ENCODE results near the gene ICA1.
A peak's percentile ranks its signal among the peaks of the same experiment; 100 is the strongest.
"Not testable (repeated sequence)": the region's sequence is repeated elsewhere in the genome, so short reads cannot be mapped to it uniquely, and the experiment has no call there.

ICA1 gene

DNA sequence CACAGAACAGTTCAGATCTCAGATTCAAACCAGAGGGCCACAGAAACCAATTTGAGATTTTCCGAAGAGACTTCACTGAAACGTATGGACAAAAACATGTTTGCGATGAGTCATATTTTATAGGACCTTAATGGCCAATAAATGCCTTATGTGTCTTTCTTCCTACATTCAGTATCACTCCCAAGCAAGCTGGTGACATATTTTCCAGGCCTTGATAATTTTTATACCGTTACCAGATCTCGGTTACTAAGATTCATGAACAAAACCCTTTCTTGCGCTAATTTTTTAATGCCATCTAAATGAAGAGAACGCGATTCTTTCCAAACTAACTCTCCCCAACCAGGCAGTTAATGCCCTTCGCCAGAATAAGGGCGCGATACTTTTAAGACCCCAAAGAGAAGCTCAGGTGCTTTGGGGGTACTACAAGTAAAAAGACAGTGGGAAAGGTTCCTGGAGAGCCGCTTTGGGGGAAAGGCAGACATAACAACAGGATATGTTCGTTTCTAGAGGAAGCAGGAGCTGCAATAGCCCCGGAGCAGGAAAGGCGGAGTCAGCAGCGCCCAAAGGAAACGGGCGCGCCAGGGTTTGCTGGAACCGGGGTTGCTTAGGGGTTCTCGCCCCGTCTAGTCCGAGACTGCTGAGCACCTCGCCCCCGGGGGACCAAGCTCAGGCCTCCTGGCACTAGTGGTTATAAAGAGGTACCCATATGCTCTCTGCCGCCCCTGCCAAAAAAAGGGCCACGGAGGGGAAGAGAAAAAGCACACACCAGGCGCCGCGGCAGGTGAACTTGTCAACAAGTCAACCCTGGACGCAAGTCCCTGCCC is 884 bp downstream of the ICA1 start:
- peak; percentile 65 for DNase-seq (ENCODE audit: low spot score)

DNA sequence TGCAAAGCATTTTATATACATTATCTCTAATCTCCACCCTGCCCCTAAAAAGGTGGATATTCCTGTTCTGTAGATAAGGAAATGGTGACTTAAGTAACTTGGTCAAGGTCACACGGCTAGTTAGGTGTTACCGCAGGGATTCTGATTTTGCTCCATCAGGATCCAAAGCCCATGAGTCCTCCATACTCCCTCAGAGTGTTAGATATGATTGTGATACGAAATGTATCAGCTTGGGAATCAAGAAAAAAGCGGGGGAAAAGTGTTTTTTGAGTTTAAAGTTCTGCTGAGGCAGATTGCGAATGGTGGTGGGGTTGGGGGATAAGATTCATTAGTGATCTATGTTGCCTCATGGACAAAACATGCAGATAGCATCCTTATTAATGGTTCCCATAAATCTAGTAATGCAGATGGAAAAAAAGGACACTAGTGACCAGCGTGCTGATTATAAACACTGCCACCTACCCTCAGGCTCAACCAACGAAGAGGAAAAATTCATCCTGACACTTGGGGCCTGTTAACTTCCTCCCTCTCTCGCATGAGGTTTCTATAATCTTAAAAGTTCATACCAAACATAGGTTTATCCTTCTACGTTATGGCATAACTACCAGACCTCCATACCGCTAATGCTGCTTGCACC is 2.3 kb downstream of the ICA1 start:
- DNase-seq (ENCODE audit: low spot score), result no peak

DNA sequence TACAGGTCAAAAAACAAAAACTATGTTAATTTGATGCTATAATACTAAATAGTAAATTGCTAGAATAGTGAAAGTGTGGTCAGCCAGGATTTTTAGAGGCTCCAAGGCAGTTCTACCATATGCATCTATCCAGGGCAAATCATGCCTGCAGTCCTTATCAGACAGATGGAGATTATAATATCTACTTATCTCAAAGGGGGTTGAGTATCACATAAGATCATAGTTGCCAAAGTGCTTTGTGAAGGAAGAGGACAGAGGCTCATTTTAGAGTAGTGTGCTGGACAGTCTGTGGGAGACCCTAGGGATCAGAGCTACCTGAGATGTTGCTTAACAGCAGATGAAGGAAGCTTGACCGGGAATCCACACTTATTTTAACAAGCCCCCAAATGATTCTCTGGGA is 3.2 kb downstream of the ICA1 start:
- no peak for DNase-seq (ENCODE audit: low spot score)

DNA sequence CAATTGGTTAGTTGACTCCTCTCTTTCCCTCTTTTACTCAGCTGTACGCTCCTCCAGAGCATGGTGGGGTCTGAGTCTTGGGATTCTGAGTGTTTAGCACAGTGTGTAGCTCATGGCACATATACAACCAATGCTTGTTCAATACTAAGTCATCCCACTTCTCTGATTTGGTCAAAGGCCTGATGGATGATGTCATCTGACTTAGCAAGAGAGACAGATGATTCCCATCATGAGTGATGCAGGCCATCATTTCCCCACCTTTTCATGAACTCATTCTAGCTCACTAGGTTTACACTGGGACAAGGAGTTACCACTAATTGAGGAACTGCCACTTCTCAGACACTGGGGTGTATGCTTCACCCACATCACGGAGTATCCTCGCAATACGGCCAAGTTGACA is 3.8 kb downstream of the ICA1 start:
- no peak for DNase-seq (ENCODE audit: low spot score)

DNA sequence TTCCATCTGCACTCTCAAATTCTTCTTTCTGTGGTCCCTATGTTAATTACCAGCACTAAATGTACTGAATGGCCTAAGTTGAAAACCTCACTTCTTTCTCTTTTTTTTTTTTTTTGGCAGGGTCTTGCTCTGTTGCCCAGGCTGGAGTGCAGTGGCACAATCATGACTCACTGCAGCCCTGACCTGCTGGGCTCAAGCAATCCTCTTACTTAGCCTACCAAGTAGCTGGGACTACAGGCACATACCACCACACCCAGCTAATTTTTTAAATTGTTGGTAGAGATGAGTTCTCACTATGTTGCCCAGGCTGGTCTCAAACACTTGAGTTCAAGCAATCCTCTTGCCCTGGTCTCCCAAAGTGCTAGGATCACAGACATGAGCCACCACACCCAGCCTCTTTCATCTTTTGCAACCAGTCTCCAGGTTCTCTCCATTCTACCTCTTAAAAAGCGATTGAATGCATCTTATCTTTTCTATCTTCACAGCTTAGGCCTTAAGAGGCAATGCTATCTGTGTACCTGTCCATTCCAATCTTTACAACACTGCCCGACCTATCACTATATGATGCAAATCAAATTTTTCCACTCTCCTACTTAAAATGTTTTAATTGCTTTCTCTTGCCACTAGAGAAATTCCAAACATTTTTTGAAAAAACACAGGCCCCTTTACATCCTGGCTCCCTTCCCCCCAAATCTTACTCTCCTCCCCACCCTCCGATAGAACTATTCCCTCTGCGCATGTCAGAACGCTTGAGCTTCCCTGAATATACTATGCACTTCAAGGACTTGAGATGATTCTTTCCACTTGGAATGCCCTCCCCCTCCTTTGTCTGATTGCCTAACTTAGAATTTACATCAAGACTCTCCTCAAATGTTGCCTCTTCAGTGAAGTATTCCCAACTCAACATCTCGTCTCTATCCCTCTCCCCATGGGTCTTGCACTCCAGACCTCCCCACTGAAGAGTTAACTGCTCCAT is 6.0 kb downstream of the ICA1 start:
- DNase-seq (ENCODE audit: low spot score), result no peak

DNA sequence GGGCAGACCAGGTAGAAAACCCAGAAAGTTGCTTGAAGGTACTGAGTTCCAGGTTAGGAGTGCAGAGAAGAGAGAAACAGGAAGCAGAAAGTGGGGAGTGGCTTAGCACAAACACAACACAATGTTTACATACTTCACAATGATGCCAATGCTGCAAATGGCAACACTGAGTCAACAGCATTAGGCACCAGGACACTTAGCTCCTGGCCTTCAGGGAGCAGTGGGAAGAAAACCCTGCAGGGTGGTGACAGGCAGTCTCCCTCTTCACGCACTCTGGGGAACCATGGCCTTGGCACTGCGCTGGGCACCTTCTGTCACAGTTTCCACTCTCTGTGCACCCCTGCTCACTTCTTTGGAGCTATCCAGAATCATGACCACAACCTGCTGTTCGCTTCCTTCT is 7.3 kb downstream of the ICA1 start:
- no peak for DNase-seq (ENCODE audit: low spot score)

DNA sequence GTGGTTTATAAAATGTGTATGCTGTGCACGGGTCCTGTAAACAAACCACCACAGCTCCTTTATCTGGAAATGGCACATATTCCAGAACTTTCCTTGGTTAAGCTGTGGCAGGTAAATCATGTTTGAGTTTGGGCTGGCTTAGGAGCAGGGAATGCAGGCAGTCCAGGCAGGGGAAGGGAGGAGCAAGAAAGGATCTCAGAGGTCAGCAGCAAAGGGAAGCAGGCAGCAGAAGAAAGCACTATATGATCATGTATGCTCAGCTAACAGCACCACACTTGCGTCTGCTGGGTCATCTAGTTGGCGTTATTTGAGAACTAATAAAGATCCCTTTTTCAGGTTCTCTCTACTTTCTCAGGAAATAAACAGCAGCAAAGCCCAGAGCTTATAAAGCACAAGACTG is 7.8 kb downstream of the ICA1 start:
- no peak for DNase-seq (ENCODE audit: low spot score)

DNA sequence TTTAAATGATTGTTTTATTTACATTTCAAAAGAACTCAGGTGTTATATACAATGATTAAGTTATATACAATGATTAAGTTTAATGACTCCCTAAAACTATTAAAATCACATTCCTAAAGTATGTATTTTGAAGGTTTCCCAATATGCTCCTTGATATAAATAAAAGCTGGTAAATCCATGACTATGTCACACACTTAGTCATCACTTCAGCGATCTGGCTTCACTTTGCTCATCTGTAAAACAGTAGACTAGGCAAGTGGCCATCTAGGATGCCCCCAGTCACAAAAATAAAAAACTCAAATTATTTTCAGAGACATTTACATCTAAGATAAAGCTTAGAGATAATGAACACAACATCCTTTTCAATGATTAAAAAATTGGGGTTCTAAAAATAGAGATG is 10.8 kb downstream of the ICA1 start:
- no peak for DNase-seq (ENCODE audit: low spot score)

DNA sequence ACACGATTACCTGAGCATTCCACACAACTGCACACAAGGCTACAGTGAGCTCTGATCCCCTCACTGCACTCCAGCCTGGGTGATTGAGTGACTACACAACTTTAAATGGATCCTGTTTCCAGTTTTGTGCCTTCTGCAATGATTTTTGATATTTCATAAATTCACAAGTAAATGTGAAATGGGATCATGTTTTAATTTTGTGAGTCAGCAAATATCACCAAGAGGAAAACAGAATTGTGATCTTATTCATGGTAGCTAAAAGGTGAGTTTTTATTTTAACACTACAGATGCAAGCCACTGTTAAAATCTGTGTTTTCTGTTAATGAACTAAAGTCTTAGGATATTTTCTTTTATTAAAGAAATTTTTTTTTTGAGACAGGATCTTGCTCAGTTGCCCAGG is 11.4 kb downstream of the ICA1 start:
- no peak for DNase-seq (ENCODE audit: low spot score)

DNA sequence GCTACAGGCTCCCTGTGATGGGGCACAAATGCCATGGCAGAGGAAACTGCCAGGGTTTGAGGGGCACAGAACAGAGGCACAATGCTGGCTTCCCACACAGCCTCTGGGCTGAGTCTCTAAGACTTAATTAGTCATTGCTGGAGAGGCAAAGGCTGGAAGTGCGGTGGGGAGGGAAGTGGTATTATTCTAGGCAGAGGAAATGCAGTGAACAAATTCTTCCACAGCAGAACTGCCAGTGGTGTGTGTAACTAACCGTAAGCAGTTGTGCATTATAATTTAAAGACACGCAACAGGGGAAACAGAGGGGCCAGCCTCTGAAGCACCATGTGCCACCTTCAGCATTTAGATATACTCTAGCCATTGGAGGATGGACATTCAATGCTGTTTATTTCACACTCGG is 12.8 kb downstream of the ICA1 start:
- peak; percentile 4 for DNase-seq (ENCODE audit: low spot score)

DNA sequence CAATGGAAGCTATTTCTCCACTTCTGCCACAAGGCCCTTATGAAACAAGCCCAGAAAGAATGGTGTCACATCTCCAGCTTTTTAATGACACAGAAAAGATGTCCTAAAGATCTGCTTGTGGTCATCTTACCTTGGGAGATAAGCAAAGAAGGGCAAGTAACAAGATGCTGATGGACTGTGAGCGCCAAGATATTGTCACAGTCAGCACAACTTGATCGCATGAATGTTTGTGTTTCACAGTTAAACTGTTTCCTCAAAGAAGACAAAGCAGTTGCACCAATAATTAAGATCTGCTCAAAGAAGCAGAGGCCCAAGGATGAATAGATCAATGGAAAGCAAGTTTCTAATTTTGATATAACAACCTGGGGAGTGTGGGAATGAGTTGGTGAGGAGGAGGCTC is 15.9 kb downstream of the ICA1 start:
- no peak for DNase-seq (ENCODE audit: low spot score)

DNA sequence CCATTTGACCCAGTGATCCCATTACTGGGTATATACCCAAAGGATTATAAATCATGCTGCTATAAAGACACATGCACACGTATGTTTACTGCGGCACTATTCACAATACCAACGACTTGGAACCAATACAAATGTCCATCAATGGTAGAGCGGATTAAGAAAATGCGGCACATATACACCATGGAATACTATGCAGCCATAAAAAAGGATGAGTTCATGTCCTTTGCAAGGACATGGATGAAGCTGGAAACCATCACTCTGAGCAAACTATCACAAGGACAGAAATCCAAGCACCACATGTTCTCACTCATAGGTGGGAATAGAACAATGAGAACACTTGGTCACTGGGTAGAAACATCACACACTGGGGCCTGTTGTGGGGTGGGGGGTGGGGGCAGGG is 16.9 kb downstream of the ICA1 start:
- DNase-seq (ENCODE audit: low spot score), result not testable (repeated sequence)

DNA sequence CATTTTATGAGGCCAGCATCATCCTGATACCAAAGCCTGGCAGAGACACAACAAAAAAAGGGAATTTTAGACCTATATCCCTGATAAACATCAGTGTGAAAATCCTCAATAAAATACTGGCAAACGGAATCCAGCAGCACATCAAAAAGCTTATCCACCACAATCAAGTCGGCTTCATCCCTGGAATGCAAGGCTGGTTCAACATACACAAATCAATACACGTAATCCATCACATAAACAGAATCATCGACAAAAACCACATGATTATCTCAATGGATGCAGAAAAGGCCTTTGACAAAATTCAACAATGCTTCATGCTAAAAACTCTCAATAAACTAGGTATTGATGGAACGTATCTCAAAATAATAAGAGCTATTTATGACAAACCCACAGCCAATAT is 18.9 kb downstream of the ICA1 start:
- DNase-seq (ENCODE audit: low spot score), result not testable (repeated sequence)

DNA sequence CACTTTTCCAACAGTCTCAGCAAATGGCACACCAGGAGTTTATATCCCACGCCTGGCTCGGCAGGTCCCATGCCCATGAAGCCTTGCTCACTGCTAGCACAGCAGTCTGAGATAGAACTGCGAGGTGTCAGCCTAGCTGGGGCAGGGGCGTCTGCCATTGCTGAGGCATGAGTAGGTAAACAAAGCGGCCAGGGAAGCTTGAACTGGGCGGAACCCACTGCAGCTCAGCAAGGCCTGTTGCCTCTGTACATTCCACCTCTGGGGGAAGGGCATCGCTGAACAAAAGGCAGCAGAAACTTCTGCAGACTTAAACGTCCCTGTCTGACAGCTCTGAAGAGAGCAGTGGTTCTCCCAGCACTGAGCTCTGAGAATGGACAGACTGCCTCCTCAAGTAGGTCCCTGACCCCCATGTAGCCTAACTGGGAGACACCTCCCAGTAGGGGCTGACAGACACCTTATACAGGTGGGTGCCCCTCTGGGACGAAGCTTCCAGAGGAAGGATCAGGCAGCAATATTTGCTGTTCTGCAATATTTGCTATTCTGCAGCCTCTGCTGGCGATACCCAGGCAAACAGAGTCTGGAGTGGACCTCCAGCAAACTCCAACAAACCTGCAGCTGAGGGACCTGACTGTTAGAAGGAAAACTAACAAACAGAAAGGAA is 22.1 kb downstream of the ICA1 start:
- DNase-seq (ENCODE audit: low spot score), result not testable (repeated sequence)

DNA sequence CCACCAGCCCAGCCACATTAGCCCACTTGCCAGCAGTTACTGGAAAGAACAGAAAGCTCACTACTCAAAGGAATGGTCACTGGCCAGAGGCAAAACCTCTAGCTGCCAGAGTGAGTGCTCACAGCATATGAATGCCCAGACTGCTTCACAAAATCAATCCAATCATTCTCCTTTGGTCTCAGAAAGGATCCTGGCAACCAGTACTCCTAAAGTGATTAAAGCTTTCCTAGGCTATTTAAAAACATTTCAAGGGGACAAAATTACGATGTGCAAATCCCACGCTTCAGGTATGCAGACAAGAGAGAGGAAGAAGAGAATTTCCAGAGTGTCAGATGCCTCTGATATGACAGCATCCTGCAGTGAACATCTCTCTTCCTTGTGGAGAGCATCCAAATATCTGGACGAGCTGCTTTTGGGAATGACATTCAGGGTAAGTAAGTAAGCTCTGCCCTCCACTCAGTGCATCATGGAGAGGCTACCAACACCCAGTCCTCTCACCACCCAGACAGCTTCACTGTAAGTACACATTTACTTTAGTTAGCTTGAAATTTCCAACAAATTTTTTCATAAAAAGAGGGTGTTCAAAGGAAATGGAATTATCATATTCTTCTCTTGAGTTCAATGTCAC is 25.1 kb downstream of the ICA1 start:
- no peak for DNase-seq (ENCODE audit: low spot score)

DNA sequence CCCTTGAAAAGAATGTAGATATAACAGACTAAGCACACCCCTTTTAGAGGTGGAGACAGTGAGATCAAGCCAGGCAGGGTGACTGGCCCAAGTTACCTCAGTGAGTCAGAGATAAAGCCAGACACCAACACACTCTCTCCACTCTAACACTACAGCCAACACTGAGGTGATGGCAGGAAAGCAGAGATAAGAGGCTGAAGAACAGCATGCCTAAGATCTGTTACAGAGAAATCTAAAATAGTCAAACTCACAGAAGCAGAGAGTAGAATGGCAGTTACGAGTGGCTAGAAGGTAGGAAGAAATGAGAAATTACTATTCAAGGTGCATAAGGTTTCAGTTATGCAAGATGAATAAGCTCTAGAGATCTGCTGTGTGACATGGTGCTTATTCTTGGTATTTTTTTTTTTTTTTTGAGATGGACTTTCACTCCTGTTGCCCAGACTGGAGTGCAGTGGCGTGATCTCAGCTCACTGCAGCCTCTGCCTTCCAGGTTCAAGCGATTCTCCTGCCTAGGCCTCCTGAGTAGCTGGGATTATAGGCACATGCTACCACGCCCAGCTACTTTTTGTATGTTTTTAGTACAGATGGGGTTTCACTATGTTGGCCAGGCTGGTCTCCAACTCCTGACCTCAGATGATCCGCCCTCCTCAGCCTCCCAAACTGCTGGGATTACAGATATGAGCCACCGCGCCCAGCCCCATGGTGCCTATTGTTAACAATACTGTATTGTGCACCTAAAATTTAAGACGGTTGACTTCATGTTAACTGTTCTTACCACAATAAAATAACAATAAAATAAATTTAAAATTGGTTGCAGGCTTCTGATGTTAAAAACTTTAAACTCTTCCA is 28.7 kb downstream of the ICA1 start:
- no peak for DNase-seq (ENCODE audit: low spot score)

DNA sequence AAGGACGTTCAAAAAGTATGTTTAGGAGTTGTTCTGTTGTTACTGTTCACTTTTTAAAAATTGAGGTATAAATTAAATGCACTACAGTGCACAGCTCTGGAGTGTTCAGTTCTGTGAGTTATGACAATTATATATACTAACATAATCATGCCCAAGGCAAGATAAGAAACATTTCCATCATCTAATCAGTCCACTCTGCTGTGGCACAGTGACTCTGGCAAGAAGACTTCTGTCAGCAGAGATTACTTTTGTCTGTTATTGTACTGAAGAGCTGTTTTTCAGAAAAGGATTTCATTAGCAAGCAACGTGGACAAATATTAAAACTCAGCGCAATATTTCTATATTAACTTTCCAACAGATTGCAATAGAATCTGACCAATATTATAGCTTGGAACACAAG is 32.0 kb downstream of the ICA1 start:
- DNase-seq (ENCODE audit: low spot score), result no peak

DNA sequence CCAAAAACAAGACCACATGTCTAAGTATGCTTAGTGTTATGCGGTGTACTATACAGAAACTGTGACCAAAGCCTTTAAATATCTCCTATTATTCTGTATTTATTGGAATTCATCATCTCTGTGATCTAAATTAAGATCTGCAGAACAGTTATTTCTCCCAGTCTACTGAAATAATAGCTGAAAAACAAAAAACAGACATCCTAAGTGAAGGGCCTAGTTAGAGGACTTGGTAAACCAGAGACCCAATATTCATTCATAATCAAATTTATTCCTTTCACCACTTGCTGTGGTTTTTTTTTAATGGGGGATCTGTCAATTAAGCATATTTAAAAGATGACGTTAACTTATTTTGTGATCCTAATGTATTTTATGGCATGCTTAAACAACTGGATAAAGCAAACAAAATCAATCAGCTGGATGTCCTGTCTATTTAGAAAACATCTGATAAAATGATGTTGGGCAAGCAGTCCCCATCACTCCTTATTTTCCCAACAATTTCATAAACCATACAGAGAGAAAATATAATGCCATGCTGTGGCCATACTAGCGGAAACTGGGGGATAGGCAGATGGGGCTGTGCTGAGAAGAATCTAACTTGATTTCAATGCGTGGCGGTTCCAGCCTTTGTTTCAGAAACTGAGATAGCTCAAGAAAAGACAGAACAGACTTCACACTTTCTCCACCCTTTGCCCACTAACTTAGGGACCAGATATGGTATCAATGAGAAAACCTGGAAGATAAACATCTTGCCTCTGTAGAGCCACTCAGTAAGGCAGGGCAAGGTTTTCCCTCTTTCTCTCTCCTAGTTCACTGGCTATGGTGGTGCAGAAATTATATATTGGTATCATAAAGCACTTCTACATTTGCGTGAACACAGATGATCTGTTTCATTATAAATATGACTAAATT is 32.9 kb downstream of the ICA1 start:
- no peak for DNase-seq (ENCODE audit: low spot score)

DNA sequence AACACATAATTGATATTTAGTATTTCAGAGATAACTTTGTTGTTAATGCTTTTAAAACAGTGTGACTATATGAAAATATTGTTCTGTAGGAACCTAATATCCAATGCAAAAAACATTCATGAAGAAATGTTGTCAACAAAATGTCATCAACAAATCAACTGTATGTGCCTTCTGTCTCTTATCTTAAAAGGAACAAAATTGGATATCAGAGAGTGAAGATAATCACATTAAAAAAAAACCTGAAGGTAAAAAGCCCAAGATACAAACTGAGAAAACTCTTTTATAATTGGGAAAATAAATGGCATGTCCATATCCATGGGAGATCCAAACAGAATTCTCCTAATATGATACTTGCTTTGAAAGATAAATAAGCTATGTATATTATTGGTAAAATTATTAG is 33.9 kb downstream of the ICA1 start:
- DNase-seq (ENCODE audit: low spot score), result no peak

DNA sequence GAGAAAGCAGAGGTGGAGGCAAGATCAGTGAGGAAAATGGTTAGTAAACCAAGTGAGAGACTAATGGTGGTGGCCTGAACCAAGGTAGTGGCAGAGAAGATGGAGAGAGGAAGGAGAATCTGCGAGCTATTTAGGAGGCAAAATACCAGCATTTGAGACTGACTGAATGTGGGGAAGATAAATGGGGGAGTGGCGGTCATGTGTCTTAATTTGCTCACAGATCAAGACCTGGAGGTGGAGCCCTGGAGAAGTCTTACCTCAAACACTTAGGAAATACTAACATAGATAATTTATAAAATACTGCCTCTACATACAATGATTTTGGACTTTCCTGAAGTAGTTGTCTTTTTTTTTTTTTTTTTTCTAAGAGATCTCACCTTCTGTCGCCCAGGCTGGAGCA is 34.7 kb downstream of the ICA1 start:
- no peak for DNase-seq (ENCODE audit: low spot score)

Data from kidney capillary endothelial cell (primary cell).